SK-MEL-5 (cell line): ENCODE data around the gene RB1. TPM values are rescaled to one million over a fixed set of nuclear protein-coding genes. Genes with fewer than 3 reads are reported as not detected.

Experiments
- DNase-seq: peaks from one replicate; pipeline ENCODE4 v3.0.0-alpha.2; 2016; ENCODE audit warnings: low read depth, low spot score
- in situ Hi-C: cut with HindIII; loops from 2 replicates; pipeline ENCODE4 v1.10.0; 2016; ENCODE audit warnings: low sequenced_read_pairs, high pct_unique_total_duplicates, low pct_unique_long_range_greater_than_20kb
- total RNA-seq: library from RNA; depleted of rRNA; stranded (reverse); fragments of >200 nt; shearing (Covaris generic); gene quantifications from 2 replicates; pipeline ENCODE4 v1.2.3, GENCODE V29; 2014

Gene RB1
- total RNA-seq, 1 experiment from 2014 or later, result 44.7 TPM

DNA sequence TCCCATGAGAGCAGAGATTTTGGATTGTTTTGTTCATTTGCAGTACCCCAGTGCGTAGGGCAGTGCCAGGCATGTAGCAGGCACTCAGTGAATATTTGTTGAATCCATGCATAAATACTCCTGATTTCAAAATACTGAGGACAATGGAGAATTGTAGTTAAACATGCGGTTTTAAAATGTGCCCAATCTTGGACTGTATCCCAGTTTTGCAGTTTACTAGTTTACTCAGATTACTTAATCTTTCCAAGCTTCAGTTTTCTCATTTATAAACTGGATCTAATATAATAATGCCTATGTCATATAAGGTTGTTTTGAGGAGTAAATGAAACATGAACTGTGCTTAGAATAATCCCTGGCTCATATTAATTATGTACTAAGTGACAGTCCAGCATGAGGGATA, 190.3 kb downstream of the RB1 start:
- DNase-seq, result peak; percentile 36

DNA sequence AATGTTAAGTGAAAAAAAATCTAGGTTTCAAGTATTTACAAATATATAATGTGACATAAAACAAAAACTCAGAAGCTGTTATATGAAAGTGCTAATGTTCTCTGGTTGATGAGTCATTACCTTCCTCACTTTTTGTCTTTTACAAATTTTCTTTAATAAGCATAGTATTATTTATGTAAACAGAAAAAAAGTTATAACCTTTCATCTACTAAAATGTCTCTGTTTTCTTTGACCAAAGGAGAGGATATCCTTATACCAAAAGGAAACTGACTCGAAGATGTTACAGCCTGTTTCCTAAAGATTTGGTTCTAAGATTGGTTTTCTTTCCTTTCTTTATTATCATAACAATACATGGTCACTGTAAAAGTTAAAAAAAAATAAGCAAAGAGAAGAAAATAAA, 191.3 kb downstream of the RB1 start:
- in situ Hi-C loops, result no loop called here
- no peak for DNase-seq

More for the DNA sequence above, 190.3 kb downstream of the RB1 start:
- in situ Hi-C loops, result no loop called here

DNA sequence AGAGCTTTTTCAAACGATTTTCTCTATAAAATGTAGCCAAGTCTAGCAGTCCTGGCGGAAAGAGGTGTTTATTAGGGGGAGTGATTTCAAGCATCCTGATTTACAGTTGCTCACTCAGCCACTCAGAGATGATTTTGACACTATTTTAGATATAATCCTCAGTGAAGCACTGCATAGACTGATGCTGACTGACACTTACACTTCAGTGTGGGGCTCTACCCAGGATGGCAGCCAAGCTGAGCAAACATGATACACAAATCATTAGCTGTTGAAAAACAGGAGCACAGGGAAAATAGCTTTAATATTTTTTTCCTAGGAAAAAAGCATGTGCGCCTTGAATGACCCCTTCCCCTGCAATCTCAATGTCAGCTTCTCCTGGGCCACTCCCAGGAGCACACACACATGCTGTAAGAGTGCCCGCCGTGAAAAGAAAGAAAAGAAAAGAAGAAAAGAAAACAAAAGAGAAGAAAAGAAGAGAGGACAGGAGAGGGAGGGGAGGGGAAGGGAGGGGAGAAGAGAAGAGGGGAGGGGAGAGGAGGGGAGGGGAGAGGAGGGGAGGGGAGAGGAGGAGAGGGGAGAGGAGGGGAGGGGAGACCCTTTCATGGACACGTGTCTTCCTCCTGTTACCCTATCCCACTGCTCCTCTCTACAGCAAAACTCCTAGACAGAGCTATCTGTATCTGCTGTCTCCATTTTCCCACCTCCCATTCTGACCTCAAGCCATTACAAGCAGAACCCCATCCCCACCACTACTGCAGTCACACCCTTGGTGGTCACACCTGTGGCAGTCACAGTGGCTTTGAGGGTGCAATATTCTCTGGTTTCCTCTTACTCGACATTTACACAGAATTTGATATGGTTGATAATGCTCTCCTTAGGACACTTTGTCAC, 193.0 kb downstream of the RB1 start:
- DNase-seq, result no peak
- in situ Hi-C loops, result no loop called here

DNA sequence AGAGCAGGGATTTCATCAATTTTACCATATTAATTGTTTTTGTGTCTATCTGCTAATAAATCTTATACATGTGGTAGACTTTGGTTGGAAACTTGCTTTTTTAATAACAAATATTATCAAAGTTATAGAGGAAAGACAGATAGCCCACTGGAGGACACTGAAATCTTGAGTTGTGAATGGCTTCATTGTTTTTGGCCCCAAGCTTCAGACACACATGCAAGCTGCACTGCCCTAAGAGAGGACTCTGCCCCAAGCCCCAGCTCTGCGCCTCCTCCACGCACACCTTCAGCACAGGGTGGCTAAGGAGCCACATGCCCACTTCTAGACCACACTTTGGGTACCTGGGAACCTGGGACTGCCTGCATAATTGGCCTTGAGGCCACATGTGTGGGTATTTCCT, 194.1 kb downstream of the RB1 start:
- in situ Hi-C loops, result no loop called here
- DNase-seq, result peak; percentile 38

DNA sequence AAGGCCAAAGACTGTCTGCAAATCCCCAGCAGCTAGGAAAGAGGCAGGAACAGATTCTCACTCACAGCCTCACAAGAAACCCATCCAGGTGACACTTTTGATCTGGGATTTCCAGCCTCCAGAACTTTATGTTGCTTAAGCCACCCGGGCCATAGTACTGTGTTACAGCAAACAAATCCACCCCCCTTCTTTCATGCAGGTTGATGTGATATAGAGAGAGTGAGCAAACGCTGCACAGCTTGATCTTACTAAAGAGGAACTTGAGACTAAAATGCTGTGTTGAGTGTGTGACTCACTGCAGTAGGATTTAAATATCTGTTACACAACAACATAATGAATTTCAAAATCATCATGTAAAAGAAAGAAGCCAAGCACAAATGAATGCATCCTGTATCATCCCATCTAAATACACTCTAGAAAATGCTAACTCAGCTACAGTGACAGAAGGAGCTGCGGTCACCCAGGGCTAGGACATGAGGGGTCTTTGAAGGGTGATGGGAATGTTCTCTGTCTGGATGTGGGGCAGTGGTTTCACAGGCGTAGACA, 197.2 kb downstream of the RB1 start:
- DNase-seq, result no peak
- in situ Hi-C loops, result no loop called here

DNA sequence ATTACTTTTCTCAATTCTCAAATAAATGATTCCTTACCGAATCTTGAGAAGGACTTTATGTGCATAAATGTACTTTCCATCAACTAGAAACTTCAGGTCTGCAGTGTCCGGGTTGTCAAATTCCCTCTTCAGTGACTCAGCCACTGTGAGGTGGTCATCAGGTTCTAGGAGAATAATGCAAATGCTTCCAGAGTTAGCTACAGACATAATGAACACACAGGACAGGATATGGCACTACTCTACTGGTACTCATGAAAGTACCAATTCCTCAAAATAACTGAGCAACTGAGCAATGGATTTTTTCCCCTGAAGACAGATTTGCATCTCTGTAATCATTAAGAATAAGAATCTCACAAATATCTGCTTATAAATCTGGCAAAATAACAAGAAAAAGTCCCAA, 198.2 kb downstream of the RB1 start:
- in situ Hi-C loops, result no loop called here
- DNase-seq, result no peak

DNA sequence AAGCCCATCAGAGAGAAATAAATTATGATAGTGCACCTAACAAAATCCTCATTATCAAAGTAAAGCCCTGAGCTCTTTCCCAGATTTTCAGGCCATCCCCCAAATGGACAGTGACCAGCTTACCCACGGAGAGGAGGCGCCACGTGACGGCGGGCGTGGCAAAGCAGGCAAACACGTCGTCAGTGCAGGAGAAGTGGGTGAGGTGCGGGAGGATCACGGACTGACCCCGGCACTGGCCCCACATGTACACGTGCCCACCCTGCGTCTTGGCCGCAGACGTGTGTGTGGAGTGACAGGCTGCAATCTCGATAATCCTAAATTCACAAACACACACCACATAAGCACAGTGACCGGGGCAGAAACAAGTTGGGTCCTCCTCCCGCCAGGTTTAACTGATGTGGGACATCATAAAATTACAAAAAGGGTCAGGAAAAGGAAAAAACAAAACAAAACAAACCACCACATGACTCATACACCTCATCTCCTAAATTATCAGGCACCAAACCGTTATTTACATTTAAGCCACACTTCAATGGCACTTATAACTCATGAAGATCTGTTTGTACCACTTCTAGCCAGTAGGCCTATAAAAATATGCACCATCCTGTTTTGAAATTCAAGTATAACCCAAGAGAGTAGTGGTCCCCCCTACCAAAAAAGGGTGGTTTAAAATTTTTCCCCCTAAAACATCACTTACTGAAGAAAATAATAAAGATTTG, 199.2 kb downstream of the RB1 start:
- in situ Hi-C loops, result no loop called here

DNA sequence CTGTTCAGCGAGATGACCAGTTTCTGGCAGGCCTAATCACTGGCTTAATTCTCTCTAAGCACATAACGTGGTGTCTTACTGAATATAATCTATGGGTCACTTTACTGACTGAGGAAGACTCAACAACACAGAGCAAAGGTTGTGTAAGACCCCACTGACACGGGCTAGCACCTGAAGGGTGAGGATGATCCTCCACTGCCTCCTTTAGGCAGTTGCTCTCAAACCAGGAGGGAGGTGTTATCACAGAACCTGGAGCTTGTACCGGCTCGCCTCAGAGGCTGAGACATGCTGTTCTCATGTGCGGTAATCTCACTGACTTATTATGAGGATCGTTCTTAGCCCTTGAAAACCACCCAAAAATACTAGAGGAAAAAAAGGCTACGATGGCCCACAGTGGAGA, 201.1 kb downstream of the RB1 start:
- no peak for DNase-seq

More for the DNA sequence above, 199.2 kb downstream of the RB1 start:
- DNase-seq, result no peak

DNA sequence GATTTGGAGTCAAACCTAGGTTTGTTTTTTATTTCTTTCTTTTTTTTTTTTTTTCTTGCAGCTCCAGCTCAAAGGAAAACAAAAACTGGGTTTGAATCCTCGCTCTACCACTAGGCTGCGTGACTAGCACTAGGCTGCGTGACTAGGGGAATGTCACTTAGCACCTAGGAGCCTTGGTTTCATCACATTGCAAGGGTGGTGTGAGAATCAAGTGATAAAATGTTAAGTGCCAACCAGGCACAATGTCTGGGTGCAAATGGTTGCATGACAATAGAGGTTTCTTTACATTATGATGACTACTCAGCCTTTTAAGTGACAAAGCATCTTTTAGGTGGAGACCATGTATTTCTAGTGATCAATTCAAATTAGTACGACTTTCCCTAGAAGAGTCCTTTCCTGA, 201.5 kb downstream of the RB1 start:
- in situ Hi-C loops, result no loop called here
- no peak for DNase-seq

More for the DNA sequence above, 201.1 kb downstream of the RB1 start:
- in situ Hi-C loops, result no loop called here

DNA sequence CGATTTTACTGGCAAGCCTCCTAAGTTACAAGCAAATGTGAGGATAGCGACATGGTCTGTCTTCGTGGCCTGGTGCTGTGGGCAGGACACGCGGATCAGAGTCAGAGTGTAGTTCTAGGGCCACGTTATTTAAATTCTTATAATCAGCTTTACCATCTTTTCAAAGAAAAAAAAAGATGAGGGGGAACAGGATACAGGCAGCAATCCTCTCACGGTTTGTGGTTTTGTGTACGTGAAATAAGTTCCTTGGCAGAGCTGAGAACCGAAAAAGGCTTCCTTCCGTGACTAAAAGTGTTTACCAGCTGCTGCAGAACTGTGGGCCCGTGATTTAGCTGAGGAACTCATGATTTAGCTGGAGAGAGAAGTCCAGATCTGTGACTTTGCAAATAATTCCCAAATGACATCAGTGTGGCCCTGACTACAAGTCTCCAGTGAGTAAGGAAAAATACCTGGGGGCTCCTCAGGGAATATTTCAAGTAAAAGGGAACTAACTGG, 202.1 kb downstream of the RB1 start:
- in situ Hi-C loops, result no loop called here
- no peak for DNase-seq

DNA sequence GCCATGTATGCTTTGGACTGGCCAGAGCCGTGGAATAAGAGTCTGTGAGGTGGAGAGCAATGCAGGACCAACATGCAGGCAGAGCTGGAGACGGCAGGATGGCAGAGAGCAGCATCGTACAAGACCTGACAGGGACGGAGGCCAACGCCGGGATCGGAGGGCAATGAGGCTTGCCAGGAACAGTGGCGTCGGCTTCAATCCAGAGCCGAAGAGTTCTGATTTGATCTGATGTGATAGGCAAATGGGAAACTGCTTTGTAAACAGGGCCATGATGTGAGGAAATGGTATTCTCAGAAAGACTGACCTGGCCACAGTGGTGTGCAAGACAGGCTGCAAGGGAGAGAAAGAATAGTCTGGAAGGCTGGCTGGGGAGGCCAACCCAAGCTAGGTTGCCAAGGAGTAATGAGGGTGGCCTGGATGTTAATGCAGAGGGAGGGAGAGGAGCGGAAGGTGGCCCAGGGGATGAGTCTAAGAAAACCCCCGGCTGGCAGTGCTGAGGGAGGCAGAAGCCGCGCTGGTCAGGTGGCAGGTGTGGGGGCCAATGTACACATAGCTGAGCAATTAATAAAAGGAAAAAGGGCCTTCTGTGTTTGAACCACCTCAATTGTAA, 202.6 kb downstream of the RB1 start:
- no peak for DNase-seq
- in situ Hi-C loops, result no loop called here

DNA sequence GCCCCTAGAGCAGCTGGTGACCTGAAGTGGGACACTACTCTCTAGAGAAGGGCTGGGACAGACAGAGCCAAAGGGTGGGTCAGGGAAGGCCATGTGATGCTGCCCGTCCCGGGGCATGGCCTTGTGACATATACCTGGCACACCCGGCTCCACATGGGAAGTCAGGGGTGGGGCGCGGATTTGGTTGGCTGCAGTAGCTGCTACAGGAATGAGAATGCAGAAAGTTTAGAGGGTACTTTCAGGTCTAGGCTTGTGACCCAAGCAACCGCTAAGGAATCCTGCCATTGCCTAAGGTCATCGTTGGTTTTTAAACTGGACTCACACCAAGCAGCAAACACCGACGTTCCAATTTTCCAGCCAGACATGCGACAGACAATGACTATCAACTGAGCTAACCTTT, 203.5 kb downstream of the RB1 start:
- DNase-seq, result no peak
- in situ Hi-C loops, result no loop called here

DNA sequence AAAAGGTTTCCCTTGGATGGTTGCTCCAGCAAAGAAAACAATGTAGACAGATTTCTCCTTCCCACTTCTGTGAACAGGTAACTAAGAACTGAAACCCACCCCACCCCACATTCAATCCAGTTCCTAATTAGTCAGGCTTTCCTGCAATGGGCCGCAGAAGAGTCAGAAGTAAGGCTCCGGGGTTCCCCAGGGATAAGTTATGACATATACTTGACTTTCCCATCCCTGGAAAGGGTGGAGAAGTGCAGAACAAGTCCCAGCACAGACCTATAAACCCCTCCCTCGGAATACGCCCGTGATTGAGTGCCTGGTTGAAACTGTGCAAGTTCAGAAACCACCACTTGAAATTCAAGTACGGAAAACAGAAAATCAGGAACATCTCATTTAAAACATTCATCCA, 204.5 kb downstream of the RB1 start:
- DNase-seq, result no peak
- in situ Hi-C loops, result no loop called here

DNA sequence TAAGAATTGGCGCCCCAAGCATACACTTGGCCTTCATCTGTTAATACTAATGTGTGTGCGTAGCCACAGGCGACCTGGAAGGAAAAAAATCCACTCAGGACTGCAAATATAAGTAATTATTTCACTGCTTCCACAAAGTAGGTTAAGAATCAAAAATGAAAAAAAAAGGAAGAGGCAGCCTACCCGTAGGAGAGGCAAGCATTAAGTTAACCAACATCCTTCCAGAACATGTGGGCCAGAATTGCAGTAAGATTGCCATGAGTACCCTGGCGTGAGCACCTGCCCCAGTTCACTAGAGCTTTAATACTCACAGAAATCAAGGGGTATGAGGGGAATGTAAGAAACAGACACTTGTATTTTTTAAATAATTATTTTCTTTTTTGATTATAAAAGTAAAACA, 207.1 kb downstream of the RB1 start:
- in situ Hi-C loops, result no loop called here
- DNase-seq, result no peak

DNA sequence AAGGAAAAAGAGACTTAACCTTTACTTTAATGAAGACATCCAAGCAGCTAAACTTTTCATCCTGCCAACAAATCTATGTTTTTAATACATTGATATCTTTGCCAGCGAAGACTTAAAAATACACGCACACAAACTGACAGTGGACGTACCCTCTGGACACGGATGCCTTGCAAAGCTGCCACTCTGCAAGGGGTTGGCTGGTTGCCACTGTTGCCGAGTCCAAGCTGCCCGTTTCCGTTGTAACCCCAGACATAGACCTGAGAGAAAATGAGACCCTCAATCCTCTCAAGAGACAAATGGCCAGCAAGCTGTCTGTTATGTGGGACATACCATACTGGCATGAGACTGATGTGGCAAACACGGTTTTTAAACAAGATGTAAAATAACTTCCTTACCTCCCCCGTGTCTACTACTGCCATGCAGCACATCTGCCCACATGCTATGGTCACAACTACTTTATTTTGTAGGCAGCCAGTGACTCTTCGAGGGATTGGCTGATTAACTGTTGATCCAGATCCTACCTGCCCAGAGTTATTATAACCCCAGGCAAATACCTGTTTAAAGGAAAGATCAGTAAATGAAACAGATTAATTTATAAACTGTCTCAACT, 208.2 kb downstream of the RB1 start:
- in situ Hi-C loops, result no loop called here
- DNase-seq, result no peak

DNA sequence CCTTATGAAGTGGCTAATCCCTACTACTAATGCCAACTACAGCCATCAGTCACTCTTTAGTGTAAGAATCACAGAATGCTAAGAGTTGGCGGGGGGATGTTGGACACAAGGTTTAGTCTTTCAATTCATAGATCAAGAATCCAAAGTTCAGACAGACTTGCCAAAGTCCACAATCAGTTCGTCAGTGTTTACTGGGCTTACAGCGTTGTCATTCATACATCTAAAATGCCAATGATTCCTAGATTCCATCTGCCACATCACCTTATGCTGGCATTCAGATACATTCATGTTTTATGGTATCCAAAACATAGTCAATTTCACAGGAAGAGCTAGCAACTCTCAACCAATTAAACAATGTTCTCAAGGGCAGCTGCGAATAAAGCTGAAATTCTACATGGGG, 211.2 kb downstream of the RB1 start:
- in situ Hi-C loops, result no loop called here
- DNase-seq, result no peak

DNA sequence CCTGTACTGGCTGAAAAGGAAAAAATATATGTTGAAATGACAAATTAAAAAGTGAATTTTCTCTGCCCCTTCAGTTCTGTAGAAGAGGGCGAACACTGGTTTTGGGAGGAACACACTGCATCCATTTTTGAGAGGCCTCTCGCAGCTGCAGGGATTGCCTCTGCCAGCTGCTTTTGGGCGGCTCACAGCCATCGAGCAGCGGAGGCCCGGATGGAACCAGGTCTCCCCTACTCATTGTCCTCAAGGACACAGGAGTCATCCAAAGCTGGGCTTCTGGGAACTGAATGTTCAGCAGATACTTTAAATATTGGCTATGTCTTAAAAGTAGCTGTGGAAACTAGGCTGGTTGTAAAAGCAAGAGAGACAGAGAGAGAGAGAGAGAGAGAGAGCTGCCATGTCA, 212.2 kb downstream of the RB1 start:
- in situ Hi-C loops, result no loop called here
- no peak for DNase-seq

DNA sequence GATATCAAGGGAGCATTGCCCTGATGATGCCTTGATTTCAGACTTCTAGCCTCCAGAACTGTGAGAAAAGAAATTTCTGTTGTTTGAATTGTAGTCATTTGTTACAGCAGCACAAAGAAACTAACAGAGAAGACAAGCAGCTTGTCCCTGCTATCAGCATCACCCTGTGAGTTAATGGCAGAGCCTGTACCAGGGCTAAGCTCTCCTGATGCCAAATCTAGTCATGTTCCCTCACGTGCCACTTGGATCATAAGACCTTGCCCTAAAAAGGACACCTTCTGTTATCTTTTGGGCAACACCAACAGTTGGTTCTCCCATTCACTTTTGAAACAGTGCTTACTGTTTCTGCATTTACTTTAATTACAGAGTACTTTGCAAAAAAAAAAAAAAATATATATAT, 214.5 kb downstream of the RB1 start:
- DNase-seq, result no peak
- in situ Hi-C loops, result no loop called here
